Tibial nerve (tissue), 4 donors: ENCODE measurements around the gene SLX4IP. TPM values are rescaled to one million over a fixed set of nuclear protein-coding genes. Genes with fewer than 3 reads are reported as not detected.
A peak's percentile ranks its signal among the peaks of the same experiment; 100 is the strongest.

Source experiments
- DNase-seq, 2 donors: peaks; one replicate each; pipeline ENCODE4 v3.0.0-alpha.2; 2019; ENCODE audit warnings: low spot score in 2 of 2
- H3K27ac ChIP-seq, 4 donors: fragments of 200-600 bp; sonication (generic) in 3 of 4; one replicate each; pipeline ENCODE4 v1.5.1; 2017 to 2019; ENCODE audit warnings: mild to moderate bottlenecking in 1 of 4
- H3K27me3 ChIP-seq, 2 donors: fragments of 200-600 bp; sonication (generic) in 1 of 2; one replicate each; pipeline versions ENCODE4 v1.5.1 to v1.6.0; 2017 to 2019
- H3K36me3 ChIP-seq, 3 donors: fragments of 200-600 bp; sonication (generic); one replicate each; pipeline ENCODE4 v1.5.1; 2018 to 2019
- H3K4me1 ChIP-seq, 4 donors: fragments of 200-600 bp; sonication (generic) in 3 of 4; one replicate each; pipeline ENCODE4 v1.5.1; 2017 to 2019
- H3K4me3 ChIP-seq, 4 donors: fragments of 200-600 bp; sonication (generic) in 3 of 4; one replicate each; pipeline ENCODE4 v1.5.1; 2017 to 2019; ENCODE audit warnings: mild to moderate bottlenecking in 1 of 4, moderate library complexity in 1 of 4
- H3K9me3 ChIP-seq, 4 donors: fragments of 200-600 bp; sonication (generic) in 3 of 4; one replicate each; pipeline ENCODE4 v1.5.1; 2017 to 2019
- CTCF ChIP-seq, 5 experiments: fragments of 200-600 bp in 3 of 5; fragments of 450-650 bp in 2 of 5; sonication (generic) in 3 of 5; IDR thresholded peaks; one replicate each; pipeline ENCODE4 v1.5.1; 2016 to 2019; ENCODE audit warnings: antibody characterized with exemption in 5 of 5, mild to moderate bottlenecking in 3 of 5, moderate library complexity in 2 of 5
- EP300 ChIP-seq, 2 donors: sonication (generic); formaldehyde crosslinking; IDR thresholded peaks; one replicate each; pipeline ENCODE4 v1.6.1; 2017; ENCODE audit warnings: antibody characterized with exemption in 2 of 2, mild to moderate bottlenecking in 1 of 2
- POLR2A ChIP-seq, 2 donors: fragments of 450-650 bp; IDR thresholded peaks; one replicate each; pipeline ENCODE4 v1.6.1; 2017; ENCODE audit warnings: antibody characterized with exemption in 2 of 2, mild to moderate bottlenecking in 2 of 2, moderate library complexity in 2 of 2
- WGBS, 2 donors: methylation state at CpG; one replicate each; pipeline ENCODE4 v1.1.5; 2018; 5-methylcytosine and 5-hydroxymethylcytosine counted together
- total RNA-seq, 4 donors: library from RNA; depleted of rRNA; stranded (reverse); fragments of >200 nt; gene quantifications; one replicate each; pipeline ENCODE4 v1.1.0, GENCODE V29; 2016

Gene SLX4IP
- total RNA-seq, 4 donors from 2014 or later: 3.3 to 5.7 (median 3.5) TPM

GRCh38 chr20:10604865-10605440 is 169.8 kb downstream of the SLX4IP start:
- H3K27me3 ChIP-seq: no peaks in the 10 kb centered on the region
- no peaks in the 10 kb centered on the region for H3K36me3 ChIP-seq
- H3K9me3 ChIP-seq: no peaks in the 10 kb centered on the region
- H3K4me1 ChIP-seq: peaks cover 0 to 40% (median 12%) of the 10 kb centered on the region in 4 donors
- 32 to 51% methylated on average over 2 of the region's 2 CpGs for WGBS, 2 donors
- no peak overlapping the region for H3K4me3 ChIP-seq
- peak overlapping the region; percentile 37 to 86 (median 72) for H3K27ac ChIP-seq
- DNase-seq: no peak
- TF ChIP-seq EP300 (IDR thresholded peaks at IDR 0.05): no peak
- TF ChIP-seq CTCF (IDR thresholded peaks at IDR 0.05): no peak
- no peak for TF ChIP-seq POLR2A (IDR thresholded peaks at IDR 0.05)

DNA sequence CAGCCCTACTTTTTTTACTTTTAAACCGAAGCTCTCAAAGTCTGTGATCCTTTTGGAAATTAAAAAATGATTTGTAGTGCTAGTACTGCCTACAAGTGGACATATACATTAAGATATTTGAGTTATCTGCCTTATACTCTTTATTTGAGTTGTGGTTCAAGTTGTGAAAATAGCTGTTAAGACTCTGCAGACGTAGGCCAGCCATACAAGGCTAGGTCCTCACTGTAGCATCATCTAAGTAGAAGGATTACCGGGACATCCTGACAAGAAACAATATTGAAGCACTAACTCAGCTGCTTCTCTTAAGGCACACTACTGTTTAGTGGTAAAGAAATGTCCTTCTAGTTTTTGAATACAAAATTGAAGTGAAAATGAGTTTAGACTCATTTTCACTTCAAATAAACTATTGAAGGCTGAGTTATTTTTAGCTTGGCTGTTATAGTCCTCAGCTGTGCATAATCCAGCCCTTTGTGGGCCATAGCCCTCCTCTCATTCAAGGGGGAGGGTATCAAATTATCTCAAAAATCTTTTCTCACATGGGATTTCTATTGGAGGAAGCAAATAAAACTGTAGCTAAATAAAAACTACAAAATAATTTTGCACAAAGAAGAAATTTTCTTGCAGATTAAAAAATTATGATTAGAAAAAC is 170.6 kb downstream of the SLX4IP start:
- no peak for DNase-seq
- H3K27ac ChIP-seq: peak overlapping the region; percentile 37 to 86 (median 72)
- no peaks in the 10 kb centered on the region for H3K9me3 ChIP-seq
- no peak for TF ChIP-seq EP300 (IDR thresholded peaks at IDR 0.05)
- no peak for TF ChIP-seq CTCF (IDR thresholded peaks at IDR 0.05)
- TF ChIP-seq POLR2A (IDR thresholded peaks at IDR 0.05): no peak
- H3K27me3 ChIP-seq: no peaks in the 10 kb centered on the region
- peaks cover 0 to 46% (median 14%) of the 10 kb centered on the region in 4 donors for H3K4me1 ChIP-seq
- H3K36me3 ChIP-seq: no peaks in the 10 kb centered on the region
- 62 to 70% methylated on average over 3 of the region's 3 CpGs for WGBS, 2 donors
- H3K4me3 ChIP-seq: no peak overlapping the region

GRCh38 chr20:10609276-10609675 is 174.2 kb downstream of the SLX4IP start:
- Histone ChIP-seq H3K9me3 (no peaks in the 10 kb centered on the region), H3K27me3 (no peaks in the 10 kb centered on the region), H3K27ac (peak overlapping the region in 3 of 4 donors; percentile 31 to 75 (median 67)), H3K4me1 (peaks cover 0 to 36% (median 9%) of the 10 kb centered on the region in 4 donors), H3K4me3 (no peak overlapping the region), H3K36me3 (peaks cover 0 to 5% (median 0%) of the 10 kb centered on the region in 3 donors)
- TF ChIP-seq CTCF (IDR thresholded peaks at IDR 0.05) (no peak), EP300 (IDR thresholded peaks at IDR 0.05) (peak in 1 of 2 donors; percentile 45), POLR2A (IDR thresholded peaks at IDR 0.05) (no peak)
- DNase-seq: peak; percentile 66 to 84
- 79 to 82% methylated on average over 2 of the region's 2 CpGs for WGBS, 2 donors

- no peak overlapping the region for H3K4me3 ChIP-seq
- peak overlapping the region in 3 of 4 donors; percentile 31 to 75 (median 67) for H3K27ac ChIP-seq
- no peak for DNase-seq
- TF ChIP-seq POLR2A (IDR thresholded peaks at IDR 0.05) (no peak), EP300 (IDR thresholded peaks at IDR 0.05) (no peak), CTCF (IDR thresholded peaks at IDR 0.05) (no peak)
- no peaks in the 10 kb centered on the region for H3K27me3 ChIP-seq
- peaks cover 0 to 7% (median 0%) of the 10 kb centered on the region in 3 donors for H3K36me3 ChIP-seq
- no peaks in the 10 kb centered on the region for H3K9me3 ChIP-seq
- H3K4me1 ChIP-seq: peaks cover 0 to 31% (median 7%) of the 10 kb centered on the region in 4 donors
Measured at GRCh38 chr20:10609770-10610169, 174.7 kb downstream of the SLX4IP start.

DNA sequence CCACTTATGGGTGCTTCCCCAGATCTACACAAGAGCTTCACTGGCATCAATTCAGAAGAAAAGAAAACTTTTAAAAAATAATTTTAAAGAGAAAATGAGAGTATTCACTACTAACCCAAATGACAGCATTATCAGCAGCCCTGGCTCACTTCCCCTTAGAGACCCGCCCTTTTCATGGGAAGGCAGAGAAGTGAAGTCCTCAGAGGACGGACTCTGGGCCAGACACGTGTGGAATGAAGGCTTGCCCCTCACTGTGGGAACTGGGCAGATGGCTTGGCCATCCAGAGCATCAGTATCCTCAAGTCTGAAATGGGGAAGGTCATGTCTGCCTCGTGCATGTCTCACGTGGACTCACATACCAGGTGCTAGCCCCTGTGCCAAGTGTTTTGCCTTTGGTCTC is 175.1 kb downstream of the SLX4IP start:
- 67 to 70% methylated on average over 5 of the region's 5 CpGs for WGBS, 2 donors

More for the DNA sequence above, 175.1 kb downstream of the SLX4IP start:
- Histone ChIP-seq H3K4me1 (peaks cover 0 to 26% (median 5%) of the 10 kb centered on the region in 4 donors), H3K27me3 (no peaks in the 10 kb centered on the region), H3K36me3 (peaks cover 0 to 7% (median 0%) of the 10 kb centered on the region in 3 donors), H3K27ac (peak overlapping the region in 2 of 4 donors; percentile 67 to 75), H3K9me3 (no peaks in the 10 kb centered on the region), H3K4me3 (no peak overlapping the region)
- TF ChIP-seq EP300 (IDR thresholded peaks at IDR 0.05) (no peak), CTCF (IDR thresholded peaks at IDR 0.05) (no peak), POLR2A (IDR thresholded peaks at IDR 0.05) (no peak)
- no peak for DNase-seq
